ENCODE measurements around the gene AGRN. TPM values are rescaled to one million over a fixed set of nuclear protein-coding genes. Genes with fewer than 3 reads are reported as not detected.
"Not testable (repeated sequence)": the region's sequence is repeated elsewhere in the genome, so short reads cannot be mapped to it uniquely, and the experiment has no call there.

The AGRN gene
- total RNA-seq, 2 experiments from 2014 or later, result 12.1 to 12.5 TPM

DNA sequence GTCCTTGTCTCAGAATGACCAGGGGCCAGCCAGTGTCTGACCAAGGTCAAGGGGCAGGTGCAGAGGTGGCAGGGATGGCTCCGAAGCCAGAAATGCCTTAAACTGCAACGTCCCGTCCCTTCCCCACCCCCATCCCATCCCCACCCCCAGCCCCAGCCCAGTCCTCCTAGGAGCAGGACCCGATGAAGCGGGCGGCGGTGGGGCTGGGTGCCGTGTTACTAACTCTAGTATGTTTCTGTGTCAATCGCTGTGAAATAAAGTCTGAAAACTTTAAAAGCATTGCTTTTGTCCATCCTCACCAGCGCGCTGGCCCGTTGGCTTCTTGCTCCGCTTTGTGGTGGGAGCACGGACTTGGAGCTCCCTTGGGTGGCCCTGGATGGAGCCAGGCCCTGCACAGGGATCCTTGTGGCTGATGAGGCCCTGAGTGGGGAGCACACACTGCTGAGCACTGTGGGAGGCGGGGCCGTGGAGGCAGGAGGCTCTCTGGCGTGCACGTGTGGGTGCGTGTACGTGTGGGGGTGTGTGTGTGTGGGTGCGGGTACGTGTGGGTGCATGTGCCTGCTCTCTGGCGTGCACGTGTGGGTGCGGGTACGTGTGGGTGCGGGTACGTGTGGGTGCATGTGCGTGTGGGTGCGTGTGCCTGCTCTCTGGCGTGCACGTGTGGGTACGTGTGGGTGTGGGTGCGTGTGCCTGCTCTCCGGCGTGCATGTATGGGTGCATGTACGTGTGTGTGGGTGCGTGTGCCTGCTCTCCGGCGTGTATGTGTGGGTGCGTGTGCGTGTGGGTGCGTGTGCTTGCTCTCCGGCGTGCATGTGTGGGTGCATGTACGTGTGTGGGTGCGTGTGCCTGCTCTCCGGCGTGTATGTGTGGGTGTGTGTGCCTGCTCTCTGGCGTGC, 36.2 kb downstream of the AGRN start:
- CTCF ChIA-PET, result no interaction called here
- POLR2A ChIA-PET, result no interaction called here

- POLR2A ChIA-PET, result interaction anchor here (0.9 kb wide), 1 partner anchor 541 kb away, joined by 3 read pairs; no protein-coding TSS in a partner anchor
- CTCF ChIA-PET, result interaction anchor here (1.4 to 3.0 kb wide), 3 partner anchors 13 to 39 kb away, joined by 4 to 15 read pairs (median 6); no protein-coding TSS in a partner anchor
These were observed 37.8 kb downstream of the AGRN start for GRCh38 chr1:1057769-1058087.

DNA sequence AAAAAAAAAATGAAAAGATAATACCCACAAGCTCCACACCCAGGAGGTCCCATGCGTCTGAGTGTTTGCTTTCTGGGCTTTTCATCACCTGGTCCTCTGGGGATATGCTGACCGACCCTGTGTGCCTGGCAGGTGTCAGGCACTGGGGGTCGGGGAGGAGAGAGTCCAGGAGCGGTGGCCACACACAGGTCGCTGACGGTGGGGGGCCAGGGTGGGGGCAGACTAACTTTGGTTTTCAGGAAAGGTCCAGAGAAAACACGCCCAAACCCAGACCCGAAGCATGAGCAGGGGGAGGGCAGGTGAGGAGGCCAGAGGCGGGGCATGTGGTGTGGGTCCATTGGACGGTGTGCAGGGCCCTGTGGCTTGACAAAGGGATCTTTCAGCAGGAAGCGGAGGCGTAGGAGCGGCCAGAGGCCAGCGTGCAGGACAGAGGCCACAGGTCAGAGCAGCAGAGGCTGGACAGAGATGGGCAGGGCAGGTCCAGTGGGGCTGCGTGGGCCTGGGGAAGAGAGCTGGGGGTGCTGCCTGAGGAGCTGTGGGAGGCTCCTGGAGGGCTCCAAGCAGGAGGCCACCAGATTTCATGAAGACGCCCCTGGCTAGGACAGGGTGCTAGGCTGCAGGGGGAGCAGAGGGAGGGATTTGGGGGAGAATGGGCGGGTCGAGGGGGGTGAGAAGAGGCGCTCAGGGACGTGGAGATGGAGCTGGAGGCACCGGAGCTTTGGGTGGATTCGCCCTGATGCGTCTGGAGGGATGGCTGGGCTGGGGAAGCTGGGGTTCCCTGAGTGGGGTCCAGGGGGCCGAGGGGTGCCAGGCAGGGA, 38.4 kb downstream of the AGRN start:
- CTCF ChIA-PET, result interaction anchor here (0.7 to 3.0 kb wide), 7 partner anchors 12 to 56 kb away, joined by 3 to 15 read pairs (median 5); no protein-coding TSS in a partner anchor
- POLR2A ChIA-PET, result interaction anchor here (0.6 to 0.9 kb wide), 2 partner anchors 18 to 540 kb away, joined by 3 read pairs; no protein-coding TSS in a partner anchor

DNA sequence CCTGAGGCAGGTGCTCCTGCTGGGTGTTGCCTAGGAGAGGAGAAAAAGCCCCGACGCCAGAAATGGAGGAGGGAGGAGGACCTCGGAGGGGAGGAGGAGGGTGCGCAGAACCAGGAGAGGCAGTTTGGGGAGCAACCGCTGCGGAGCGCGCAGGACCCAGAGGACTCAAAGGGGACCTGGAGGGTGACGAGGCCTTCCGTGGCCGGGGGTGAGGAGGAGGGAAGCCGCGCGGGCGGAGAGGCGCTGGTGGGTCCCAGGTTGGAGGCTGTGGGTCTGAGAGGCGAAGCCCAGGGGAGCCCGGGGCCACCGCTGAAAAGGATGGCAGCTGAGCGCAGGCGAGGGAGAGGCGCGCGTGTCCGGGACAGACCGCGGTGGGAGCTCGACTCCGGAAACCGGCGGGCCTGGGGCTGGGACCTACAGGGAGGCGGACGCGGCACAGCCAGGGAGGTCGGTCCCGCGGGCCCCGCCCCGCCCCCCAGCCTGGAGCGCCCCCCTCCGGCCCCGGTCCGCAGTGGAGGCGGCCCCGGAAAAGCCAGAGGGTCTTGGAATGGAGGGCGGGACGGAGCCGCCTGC, 39.1 kb downstream of the AGRN start:
- POLR2A ChIA-PET, result interaction anchor here (0.6 kb wide), 1 partner anchor 19 kb away, joined by 3 read pairs; no protein-coding TSS in a partner anchor
- CTCF ChIA-PET, result interaction anchor here (0.7 to 3.0 kb wide), 8 partner anchors 11 to 57 kb away, joined by 3 to 15 read pairs (median 5); partner anchors contain the start of gene ISG15

GRCh38 chr1:1059494-1060280, 39.8 kb downstream of the AGRN start:
- CTCF ChIA-PET, result interaction anchor here (1.0 to 3.0 kb wide), 9 partner anchors 11 to 58 kb away, joined by 3 to 15 read pairs (median 5); partner anchors contain the start of gene ISG15

GRCh38 chr1:1060281-1061000, 40.5 kb downstream of the AGRN start:
- ChIA-PET POLR2A (no interaction called here), CTCF (interaction anchor here (1.4 to 2.0 kb wide), 4 partner anchors 13 to 58 kb away, joined by 3 to 5 read pairs (median 4); partner anchors contain the start of gene ISG15)

More at GRCh38 chr1:1059494-1060280, 39.8 kb downstream of the AGRN start:
- POLR2A ChIA-PET, result no interaction called here

- CTCF ChIA-PET, result interaction anchor here (1.2 to 2.8 kb wide), 2 partner anchors 22 to 60 kb away, joined by 3 to 32 read pairs; no protein-coding TSS in a partner anchor
- POLR2A ChIA-PET, result no interaction called here
These were observed 41.9 kb downstream of the AGRN start for GRCh38 chr1:1061682-1062345.

- POLR2A ChIA-PET, result interaction anchor here (1.0 to 1.9 kb wide), 2 partner anchors 22 to 30 kb away, joined by 3 to 18 read pairs; no protein-coding TSS in a partner anchor
- CTCF ChIA-PET, result interaction anchor here (1.2 to 2.8 kb wide), 5 partner anchors 17 to 69 kb away, joined by 3 to 32 read pairs (median 5); no protein-coding TSS in a partner anchor
These were observed 42.6 kb downstream of the AGRN start for GRCh38 chr1:1062348-1063163.

GRCh38 chr1:1063261-1063944, 43.5 kb downstream of the AGRN start:
- POLR2A ChIA-PET, result interaction anchor here (0.9 to 1.9 kb wide), 6 partner anchors 23 to 144 kb away, joined by 3 to 18 read pairs (median 4); no protein-coding TSS in a partner anchor
- CTCF ChIA-PET, result interaction anchor here (0.6 to 2.8 kb wide), 15 partner anchors 10 to 227 kb away, joined by 3 to 32 read pairs (median 5); partner anchors contain the start of genes AGRN, ISG15, PERM1 and RNF223

DNA sequence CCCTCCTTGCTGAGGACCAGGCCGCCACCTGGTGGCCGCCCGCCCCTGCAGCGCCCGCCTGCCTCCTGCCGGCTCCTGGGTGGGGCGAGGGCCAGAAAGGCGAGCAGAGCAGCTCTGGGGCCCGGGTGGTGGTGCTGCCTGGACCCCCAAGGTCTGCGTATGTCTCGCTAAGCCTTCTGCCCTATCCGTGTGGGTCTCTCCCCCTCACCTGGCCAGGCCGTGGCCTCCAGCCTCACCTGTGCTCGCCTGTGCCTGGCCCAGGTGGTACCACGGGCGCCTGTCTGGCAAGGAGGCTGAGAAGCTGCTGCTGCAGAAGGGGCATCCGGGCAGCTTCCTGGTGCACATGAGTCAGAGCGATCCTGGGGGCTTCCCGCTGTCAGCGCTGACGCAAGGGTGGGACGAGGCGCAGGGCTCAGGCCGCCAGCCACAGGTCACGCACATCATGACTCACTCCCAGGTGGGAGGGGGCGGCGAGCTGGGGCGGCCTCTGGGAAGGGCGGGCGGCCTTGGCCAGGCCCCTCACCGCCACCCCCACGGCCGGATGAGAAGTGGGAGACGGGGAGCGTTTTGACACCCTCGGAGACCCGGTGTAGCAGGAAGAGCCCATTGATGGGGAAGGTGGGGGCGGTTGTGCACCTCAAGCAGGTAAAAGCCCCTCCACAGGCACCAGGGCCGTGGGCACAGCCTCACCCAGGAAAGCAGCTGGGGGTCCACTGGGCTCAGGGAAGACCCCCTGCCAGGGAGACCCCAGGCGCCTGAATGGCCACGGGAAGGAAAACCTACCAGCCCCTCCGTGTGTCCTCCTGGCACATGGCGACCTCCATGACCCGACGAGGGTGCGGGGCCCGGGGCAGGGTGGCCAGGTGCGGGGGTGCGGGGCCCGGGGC, 44.3 kb downstream of the AGRN start:
- POLR2A ChIA-PET, result interaction anchor here (0.5 to 1.9 kb wide), 8 partner anchors 24 to 239 kb away, joined by 3 to 18 read pairs (median 4); no protein-coding TSS in a partner anchor

GRCh38 chr1:1065265-1065939, 45.5 kb downstream of the AGRN start:
- ChIA-PET POLR2A (interaction anchor here (1.3 kb wide), 1 partner anchor 81 kb away, joined by 3 read pairs; no protein-coding TSS in a partner anchor), CTCF (no interaction called here)

More for the DNA sequence above, 44.3 kb downstream of the AGRN start:
- CTCF ChIA-PET, result interaction anchor here (0.6 to 2.8 kb wide), 15 partner anchors 9 to 227 kb away, joined by 3 to 32 read pairs (median 5); partner anchors contain the start of genes AGRN, ISG15, PERM1 and RNF223

- CTCF ChIA-PET, POLR2A ChIA-PET: not testable (repeated sequence)
These were observed 46.0 kb downstream of the AGRN start for GRCh38 chr1:1065940-1066304.

GRCh38 chr1:1066403-1067283, 46.7 kb downstream of the AGRN start:
- CTCF ChIA-PET, result no interaction called here
- POLR2A ChIA-PET, result no interaction called here

Measured in activated CD8-positive, alpha-beta memory T cell treated with anti-CD3 and anti-CD28 coated beads for 36 hours (primary cell).